Hepatocyte (in vitro differentiated cells): ENCODE data around the gene PEX12. TPM values are rescaled to one million over a fixed set of nuclear protein-coding genes. Genes with fewer than 3 reads are reported as not detected.

Experiments used
- DNase-seq: peaks from one replicate; pipeline ENCODE4 v3.0.0-alpha.2; 2016; ENCODE audit warnings: low spot score
- H2AFZ ChIP-seq: fragments of 200-600 bp; sonication (generic); 2 replicates; pipeline ENCODE4 v1.6.0; 2016; ENCODE audit warnings: antibody characterized with exemption, mild to moderate bottlenecking
- H3K27ac ChIP-seq: fragments of 200-600 bp; sonication (generic); 2 replicates; pipeline ENCODE4 v1.5.1; 2016; ENCODE audit warnings: mild to moderate bottlenecking
- H3K27me3 ChIP-seq: fragments of 200-600 bp; sonication (generic); 2 replicates; pipeline ENCODE4 v1.6.1; 2016
- H3K36me3 ChIP-seq: fragments of 200-600 bp; sonication (generic); replicated peaks from 2 replicates; pipeline ENCODE4 v1.5.1; 2016; ENCODE audit warnings: low read depth; ENCODE audit not compliant: insufficient read depth
- H3K4me1 ChIP-seq: fragments of 200-600 bp; sonication (generic); 2 replicates; pipeline ENCODE4 v1.5.1; 2016; ENCODE audit warnings: mild to moderate bottlenecking, moderate library complexity; ENCODE audit not compliant: insufficient read depth
- H3K4me2 ChIP-seq: fragments of 200-600 bp; sonication (generic); 2 replicates; pipeline ENCODE4 v1.6.0; 2016
- H3K4me3 ChIP-seq: fragments of 200-600 bp; sonication (generic); 2 replicates; pipeline ENCODE4 v1.5.1; 2016; ENCODE audit warnings: mild to moderate bottlenecking
- H3K79me2 ChIP-seq: fragments of 200-600 bp; sonication (generic); 2 replicates; pipeline ENCODE4 v1.6.0; 2017; ENCODE audit warnings: mild to moderate bottlenecking
- H3K9me2 ChIP-seq: fragments of 200-600 bp; sonication (generic); replicated peaks from 2 replicates; pipeline ENCODE4 v1.6.0; 2017; ENCODE audit warnings: mild to moderate bottlenecking; ENCODE audit not compliant: insufficient read depth
- H3K9me3 ChIP-seq: fragments of 200-600 bp; sonication (generic); 2 replicates; pipeline ENCODE4 v1.5.1; 2016; ENCODE audit warnings: low read depth, mild to moderate bottlenecking
- H4K20me1 ChIP-seq: fragments of 200-600 bp; sonication (generic); 2 replicates; pipeline ENCODE4 v1.6.0; 2016; ENCODE audit warnings: mild to moderate bottlenecking; ENCODE audit not compliant: insufficient read depth, poor library complexity, severe bottlenecking
- EZH2 ChIP-seq: fragments of 200-600 bp; sonication (generic); IDR thresholded peaks from 2 replicates; pipeline ENCODE4 v1.6.1; 2016; ENCODE audit warnings: antibody characterized with exemption, mild to moderate bottlenecking, borderline replicate concordance
- EZH2phosphoT487 ChIP-seq: fragments of 200-600 bp; sonication (generic); IDR thresholded peaks from one replicate; pipeline ENCODE4 v1.6.1; 2018; ENCODE audit warnings: antibody characterized with exemption, mild to moderate bottlenecking, low read depth, moderate library complexity; ENCODE audit not compliant: unreplicated experiment, severe bottlenecking
- WGBS: methylation state at CpG from one replicate; pipeline ENCODE4 v1.1.6; 2016; ENCODE audit warnings: low lambda C conversion rate; ENCODE audit errors: missing lambda C conversion rate; 5-methylcytosine and 5-hydroxymethylcytosine counted together
- polyA plus RNA-seq: library from polyadenylated mRNA; unstranded; fragments of >200 nt; fragmentation: Nextera tagmentation; extraction: Ambion mirVana; gene quantifications from 2 replicates; pipeline ENCODE4 v1.2.1, GENCODE V29; 2016
- total RNA-seq: library from RNA; depleted of rRNA; stranded (reverse); fragments of >200 nt; gene quantifications from 2 replicates; pipeline ENCODE4 v1.2.3, GENCODE V29; 2014
- TF ChIP-seq, protein P1 (sequence below): fragments of 200-600 bp; sonication (generic); IDR thresholded peaks from 2 replicates; pipeline ENCODE4 v1.5.1; 2016; ENCODE audit warnings: antibody characterized with exemption, mild to moderate bottlenecking; ENCODE audit not compliant: poor library complexity

Gene PEX12
- total and polyA plus RNA-seq, 2 experiments from 2014 or later, result 3.6 to 10.5 TPM

DNA sequence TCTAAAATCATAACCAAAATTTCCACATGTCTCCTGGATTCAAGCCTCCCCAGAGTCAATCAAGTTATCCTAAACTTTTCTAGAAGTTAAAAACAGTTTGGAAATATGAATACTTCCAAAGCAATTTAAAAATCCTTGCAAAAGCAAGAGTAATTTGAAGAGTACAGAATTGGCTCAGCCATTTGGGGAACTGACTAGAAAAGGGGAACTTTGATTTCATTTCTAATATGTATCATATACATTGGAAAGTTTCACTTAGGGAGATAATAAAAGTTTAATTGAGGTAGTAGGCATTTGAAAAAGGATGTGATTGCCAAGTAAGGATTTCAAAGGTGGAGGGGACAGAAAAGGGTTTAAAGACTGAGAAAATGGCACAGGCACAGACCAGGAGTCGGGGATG, 31.9 kb downstream of the PEX12 start:
- Histone ChIP-seq H3K4me1 (no peaks in the 10 kb centered on the region), H3K9me3 (no peaks in the 10 kb centered on the region), H3K27ac (no peak overlapping the region), H4K20me1 (no peaks in the 10 kb centered on the region), H3K79me2 (no peaks in the 10 kb centered on the region), H3K4me2 (no peak overlapping the region), H3K9me2 (no peaks in the 10 kb centered on the region), H3K4me3 (no peak overlapping the region), H2AFZ (no peak overlapping the region), H3K27me3 (peaks cover 44% of the 10 kb centered on the region), H3K36me3 (no peaks in the 10 kb centered on the region)
- WGBS, result 73% methylated on average over 1 of the region's 1 CpG
- no peak for DNase-seq
- TF ChIP-seq EZH2phosphoT487 (no peak), EZH2 (no peak)
- TF ChIP-seq, protein P1, sequence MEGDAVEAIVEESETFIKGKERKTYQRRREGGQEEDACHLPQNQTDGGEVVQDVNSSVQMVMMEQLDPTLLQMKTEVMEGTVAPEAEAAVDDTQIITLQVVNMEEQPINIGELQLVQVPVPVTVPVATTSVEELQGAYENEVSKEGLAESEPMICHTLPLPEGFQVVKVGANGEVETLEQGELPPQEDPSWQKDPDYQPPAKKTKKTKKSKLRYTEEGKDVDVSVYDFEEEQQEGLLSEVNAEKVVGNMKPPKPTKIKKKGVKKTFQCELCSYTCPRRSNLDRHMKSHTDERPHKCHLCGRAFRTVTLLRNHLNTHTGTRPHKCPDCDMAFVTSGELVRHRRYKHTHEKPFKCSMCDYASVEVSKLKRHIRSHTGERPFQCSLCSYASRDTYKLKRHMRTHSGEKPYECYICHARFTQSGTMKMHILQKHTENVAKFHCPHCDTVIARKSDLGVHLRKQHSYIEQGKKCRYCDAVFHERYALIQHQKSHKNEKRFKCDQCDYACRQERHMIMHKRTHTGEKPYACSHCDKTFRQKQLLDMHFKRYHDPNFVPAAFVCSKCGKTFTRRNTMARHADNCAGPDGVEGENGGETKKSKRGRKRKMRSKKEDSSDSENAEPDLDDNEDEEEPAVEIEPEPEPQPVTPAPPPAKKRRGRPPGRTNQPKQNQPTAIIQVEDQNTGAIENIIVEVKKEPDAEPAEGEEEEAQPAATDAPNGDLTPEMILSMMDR, result no peak

DNA sequence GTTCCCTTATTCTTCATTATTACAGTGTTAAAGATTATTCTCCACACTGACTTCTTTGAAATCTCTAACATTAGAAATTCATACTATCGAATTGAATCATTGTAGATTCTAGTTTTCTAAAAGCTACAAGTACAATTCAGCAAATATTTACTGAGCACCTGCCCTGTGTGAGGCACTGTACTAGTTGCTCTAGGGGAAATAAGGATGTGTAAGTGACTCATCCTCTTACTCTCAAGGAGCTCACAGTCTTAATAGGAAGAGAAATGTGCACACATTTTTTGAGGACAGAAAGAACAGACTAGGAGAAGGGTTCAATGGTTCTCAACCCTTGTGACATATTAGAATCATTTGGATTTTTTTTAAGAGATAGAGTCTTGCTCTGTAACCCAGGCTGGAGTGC, 33.2 kb downstream of the PEX12 start:
- no peaks in the 10 kb centered on the region for H3K9me2 ChIP-seq
- 82% methylated on average over 1 of the region's 1 CpG for WGBS
- H2AFZ ChIP-seq, result no peak overlapping the region
- H3K27ac ChIP-seq, result no peak overlapping the region
- H3K4me2 ChIP-seq, result no peak overlapping the region
- no peaks in the 10 kb centered on the region for H3K79me2 ChIP-seq
- no peak for DNase-seq
- H3K9me3 ChIP-seq, result no peaks in the 10 kb centered on the region
- TF ChIP-seq, protein P1, result no peak
- no peak for TF ChIP-seq EZH2
- no peak for TF ChIP-seq EZH2phosphoT487
- H3K4me1 ChIP-seq, result no peaks in the 10 kb centered on the region
- no peaks in the 10 kb centered on the region for H4K20me1 ChIP-seq
- H3K4me3 ChIP-seq, result no peak overlapping the region
- H3K36me3 ChIP-seq, result no peaks in the 10 kb centered on the region
- peaks cover 44% of the 10 kb centered on the region for H3K27me3 ChIP-seq

DNA sequence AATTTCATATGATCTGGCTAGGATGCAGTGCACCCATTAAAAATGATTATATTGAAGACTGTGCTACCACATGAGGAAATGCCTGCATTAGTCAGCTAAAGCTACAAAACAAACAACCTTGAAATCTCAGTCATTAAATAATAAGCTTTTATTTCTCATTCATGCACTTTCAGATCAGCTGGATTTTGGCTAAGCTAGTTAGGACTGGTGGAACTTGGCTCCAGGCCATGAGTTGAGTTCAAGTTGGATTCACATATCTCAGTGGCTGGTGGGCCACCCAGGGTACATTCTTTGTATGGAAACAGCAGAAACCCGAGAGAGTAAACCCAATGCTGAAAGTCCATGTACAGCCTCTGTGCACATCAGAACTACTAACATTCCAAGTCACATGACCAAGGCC, 34.5 kb downstream of the PEX12 start:
- H3K27me3 ChIP-seq, result peaks cover 34% of the 10 kb centered on the region
- DNase-seq, result no peak
- H2AFZ ChIP-seq, result no peak overlapping the region
- no peak overlapping the region for H3K4me3 ChIP-seq
- H3K9me2 ChIP-seq, result no peaks in the 10 kb centered on the region
- WGBS, result 61% methylated on average over 1 of the region's 1 CpG
- no peaks in the 10 kb centered on the region for H3K9me3 ChIP-seq
- H3K79me2 ChIP-seq, result no peaks in the 10 kb centered on the region
- no peak overlapping the region for H3K27ac ChIP-seq
- no peaks in the 10 kb centered on the region for H3K36me3 ChIP-seq
- no peak overlapping the region for H3K4me2 ChIP-seq
- TF ChIP-seq EZH2phosphoT487 (no peak), EZH2 (no peak)
- TF ChIP-seq, protein P1, result no peak
- H3K4me1 ChIP-seq, result no peaks in the 10 kb centered on the region
- H4K20me1 ChIP-seq, result no peaks in the 10 kb centered on the region

DNA sequence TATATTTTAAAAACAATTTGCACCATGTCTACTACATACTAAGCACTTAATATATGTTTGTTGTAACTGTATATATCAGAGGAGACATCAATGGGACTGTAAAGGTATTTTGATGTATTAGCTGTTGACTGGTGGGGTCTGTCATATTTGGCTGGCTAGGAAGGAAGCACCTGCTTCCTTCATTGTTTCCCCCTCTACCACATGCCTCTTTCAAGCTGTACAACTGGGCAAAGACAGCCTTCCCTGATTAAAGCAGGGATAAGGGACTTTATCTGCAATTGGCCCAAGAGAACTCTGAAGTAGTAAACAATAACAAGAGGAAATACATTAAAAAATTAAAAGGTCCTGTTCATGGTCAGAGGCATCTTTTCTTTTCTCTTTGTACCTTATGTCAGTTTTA, 35.4 kb downstream of the PEX12 start:
- H3K4me3 ChIP-seq, result no peak overlapping the region

More for the DNA sequence above, 35.4 kb downstream of the PEX12 start:
- no peaks in the 10 kb centered on the region for H3K9me2 ChIP-seq
- H4K20me1 ChIP-seq, result no peaks in the 10 kb centered on the region
- no peak for DNase-seq
- no peak overlapping the region for H3K4me2 ChIP-seq
- H3K9me3 ChIP-seq, result no peaks in the 10 kb centered on the region
- no peaks in the 10 kb centered on the region for H3K36me3 ChIP-seq
- H3K27ac ChIP-seq, result no peak overlapping the region
- no peaks in the 10 kb centered on the region for H3K4me1 ChIP-seq
- no peaks in the 10 kb centered on the region for H3K79me2 ChIP-seq
- TF ChIP-seq, protein P1, result no peak
- TF ChIP-seq EZH2phosphoT487 (no peak), EZH2 (no peak)
- peaks cover 26% of the 10 kb centered on the region for H3K27me3 ChIP-seq
- H2AFZ ChIP-seq, result no peak overlapping the region
